Measurements from ENCODE around the gene PSMG4. TPM values are rescaled to one million over a fixed set of nuclear protein-coding genes. Genes with fewer than 3 reads are reported as not detected.
A peak's percentile ranks its signal among the peaks of the same experiment; 100 is the strongest.

Gene PSMG4
- total RNA-seq, 1 donor from 2014 or later = 37.2 TPM

DNA sequence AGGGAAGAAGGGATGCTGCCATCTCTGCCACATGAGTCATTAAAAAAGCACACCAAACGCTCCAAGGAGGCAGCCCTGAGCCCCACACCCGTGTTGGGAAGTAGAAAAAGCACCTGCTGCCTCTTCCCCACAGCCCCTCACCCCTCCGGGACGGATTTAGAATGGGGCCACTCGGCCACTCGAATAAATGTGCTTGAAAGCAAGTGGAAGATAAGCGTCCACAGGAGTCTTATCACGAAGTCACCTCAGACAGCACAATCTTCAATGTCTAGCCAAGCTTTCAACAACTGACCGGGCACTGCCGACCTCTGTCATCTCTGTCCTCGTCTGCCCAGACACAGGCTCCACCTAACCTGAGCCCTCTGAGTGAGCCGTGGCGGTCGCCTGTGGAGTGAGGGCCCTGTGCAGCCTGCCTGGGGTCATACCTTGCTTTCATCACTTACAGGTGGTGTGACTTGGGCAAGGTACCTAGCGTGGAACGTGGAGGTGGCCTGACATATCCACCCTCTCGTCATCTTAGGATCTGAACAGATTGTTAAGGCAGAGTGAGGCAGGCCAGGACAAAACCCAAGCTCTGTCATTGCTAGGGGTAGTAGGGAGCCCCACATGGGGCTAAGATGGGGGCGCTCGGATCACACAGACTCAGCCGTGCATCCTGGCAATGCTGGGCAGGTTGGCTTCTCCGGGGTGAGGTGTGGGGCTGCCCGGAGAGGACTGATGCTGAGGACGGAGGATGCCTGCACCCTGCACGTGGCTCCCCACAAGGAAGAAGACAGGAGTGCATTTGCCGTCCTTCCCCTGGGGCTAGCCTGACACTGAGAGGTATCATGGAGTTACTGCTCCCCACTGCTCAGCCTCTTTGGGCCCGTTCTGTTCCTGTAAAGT lies 34.8 kb downstream of the PSMG4 start:
- H3K36me3 Mint-ChIP-seq (ENCODE audit: unreplicated experiment) = peaks cover under 1% of the 10 kb centered on the region
- H3K27ac Mint-ChIP-seq (ENCODE audit: unreplicated experiment) = peak overlapping the region; percentile 10
- TF ChIP-seq, protein P1, sequence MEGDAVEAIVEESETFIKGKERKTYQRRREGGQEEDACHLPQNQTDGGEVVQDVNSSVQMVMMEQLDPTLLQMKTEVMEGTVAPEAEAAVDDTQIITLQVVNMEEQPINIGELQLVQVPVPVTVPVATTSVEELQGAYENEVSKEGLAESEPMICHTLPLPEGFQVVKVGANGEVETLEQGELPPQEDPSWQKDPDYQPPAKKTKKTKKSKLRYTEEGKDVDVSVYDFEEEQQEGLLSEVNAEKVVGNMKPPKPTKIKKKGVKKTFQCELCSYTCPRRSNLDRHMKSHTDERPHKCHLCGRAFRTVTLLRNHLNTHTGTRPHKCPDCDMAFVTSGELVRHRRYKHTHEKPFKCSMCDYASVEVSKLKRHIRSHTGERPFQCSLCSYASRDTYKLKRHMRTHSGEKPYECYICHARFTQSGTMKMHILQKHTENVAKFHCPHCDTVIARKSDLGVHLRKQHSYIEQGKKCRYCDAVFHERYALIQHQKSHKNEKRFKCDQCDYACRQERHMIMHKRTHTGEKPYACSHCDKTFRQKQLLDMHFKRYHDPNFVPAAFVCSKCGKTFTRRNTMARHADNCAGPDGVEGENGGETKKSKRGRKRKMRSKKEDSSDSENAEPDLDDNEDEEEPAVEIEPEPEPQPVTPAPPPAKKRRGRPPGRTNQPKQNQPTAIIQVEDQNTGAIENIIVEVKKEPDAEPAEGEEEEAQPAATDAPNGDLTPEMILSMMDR (IDR thresholded peaks at IDR 0.05; ENCODE audit: partially characterized antibody, unreplicated experiment) = no peak
- peak overlapping the region; percentile 45 for H3K4me3 Mint-ChIP-seq (ENCODE audit: unreplicated experiment)
- DNase-seq = peak; percentile 16
- H3K27me3 Mint-ChIP-seq (ENCODE audit: unreplicated experiment) = peaks cover 16% of the 10 kb centered on the region
- H3K4me1 Mint-ChIP-seq (ENCODE audit: low read depth, unreplicated experiment) = peaks cover 41% of the 10 kb centered on the region
- H3K9me3 Mint-ChIP-seq (ENCODE audit: unreplicated experiment) = peaks cover 19% of the 10 kb centered on the region

DNA sequence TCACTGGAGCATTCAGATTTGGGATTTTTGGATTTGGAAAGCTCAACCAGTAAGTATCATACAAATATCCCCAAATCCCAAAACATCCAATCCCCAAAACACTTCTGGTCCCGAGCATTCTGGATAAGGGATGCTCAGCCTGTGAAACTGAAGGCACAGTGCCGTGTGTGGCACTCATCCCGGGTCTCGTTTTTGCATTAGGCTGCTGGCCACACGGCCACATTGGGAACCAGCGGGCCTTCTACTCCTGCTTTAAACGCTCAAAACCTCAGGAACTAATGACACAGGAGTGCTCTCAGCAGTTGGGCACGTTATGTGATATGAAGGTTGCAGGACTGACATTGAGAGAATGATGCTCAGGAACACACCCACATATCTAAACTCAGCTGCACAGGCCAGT lies 35.6 kb downstream of the PSMG4 start:
- peak overlapping the region; percentile 81 for H3K4me3 Mint-ChIP-seq (ENCODE audit: unreplicated experiment)
- no peak overlapping the region for H3K27ac Mint-ChIP-seq (ENCODE audit: unreplicated experiment)
- H3K36me3 Mint-ChIP-seq (ENCODE audit: unreplicated experiment) = no peaks in the 10 kb centered on the region
- peaks cover 16% of the 10 kb centered on the region for H3K27me3 Mint-ChIP-seq (ENCODE audit: unreplicated experiment)
- TF ChIP-seq, protein P1 (IDR thresholded peaks at IDR 0.05; ENCODE audit: partially characterized antibody, unreplicated experiment) = no peak
- DNase-seq = peak; percentile 7
- peaks cover 41% of the 10 kb centered on the region for H3K4me1 Mint-ChIP-seq (ENCODE audit: low read depth, unreplicated experiment)
- H3K9me3 Mint-ChIP-seq (ENCODE audit: unreplicated experiment) = peaks cover 19% of the 10 kb centered on the region

DNA sequence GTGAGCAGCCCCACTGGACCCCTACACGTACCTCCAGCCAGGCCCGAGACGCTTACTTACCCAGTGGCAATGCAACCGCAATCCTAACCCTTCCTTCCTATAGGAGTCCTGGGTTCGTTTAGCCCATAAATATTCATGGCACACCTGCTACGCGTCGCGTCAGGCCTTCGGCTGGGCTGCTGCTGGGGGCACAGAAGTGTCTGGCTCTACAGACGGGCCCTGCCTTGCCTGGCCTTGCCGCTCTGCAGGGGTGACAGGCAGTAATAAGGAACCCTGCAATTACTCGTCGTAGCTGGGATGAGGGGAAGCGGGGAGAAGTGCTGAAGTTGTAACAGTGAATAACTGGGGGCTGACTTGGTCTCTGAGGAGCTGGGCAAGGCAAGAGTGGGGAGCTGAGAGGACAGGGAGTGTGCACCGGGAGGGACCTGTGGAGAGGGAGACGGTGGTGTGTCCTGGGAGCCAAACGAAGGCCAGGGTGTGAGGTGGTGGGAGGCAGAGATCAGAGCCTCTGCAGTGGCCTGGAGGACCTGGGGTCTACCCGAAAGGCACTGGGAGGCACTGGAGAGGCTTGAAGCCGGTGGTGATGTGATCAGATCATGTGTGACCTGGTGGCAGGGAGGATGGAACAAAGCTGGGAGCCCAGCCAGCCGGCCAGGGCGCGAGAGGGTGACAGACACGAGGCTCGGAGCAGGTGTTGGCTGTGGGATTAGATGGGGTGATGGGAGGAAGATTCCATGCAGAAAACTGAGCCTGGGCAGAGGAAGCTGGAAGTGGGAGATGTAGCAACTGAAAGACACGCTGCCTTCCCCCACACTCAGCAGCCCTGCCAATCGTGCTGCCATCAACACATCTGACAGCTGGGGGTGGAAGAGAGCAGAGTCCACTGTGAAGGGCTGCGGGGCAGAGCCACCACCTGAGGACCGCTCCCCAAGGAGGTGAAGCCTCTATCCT lies 36.4 kb downstream of the PSMG4 start:
- H3K4me1 Mint-ChIP-seq (ENCODE audit: low read depth, unreplicated experiment) = peaks cover 41% of the 10 kb centered on the region
- H3K36me3 Mint-ChIP-seq (ENCODE audit: unreplicated experiment) = no peaks in the 10 kb centered on the region
- peak overlapping the region; percentile 94 for H3K27ac Mint-ChIP-seq (ENCODE audit: unreplicated experiment)
- TF ChIP-seq, protein P1 (IDR thresholded peaks at IDR 0.05; ENCODE audit: partially characterized antibody, unreplicated experiment) = no peak
- peaks cover 19% of the 10 kb centered on the region for H3K9me3 Mint-ChIP-seq (ENCODE audit: unreplicated experiment)
- peak overlapping the region; percentile 81 for H3K4me3 Mint-ChIP-seq (ENCODE audit: unreplicated experiment)
- peak; percentile 82 for DNase-seq
- H3K27me3 Mint-ChIP-seq (ENCODE audit: unreplicated experiment) = peaks cover 15% of the 10 kb centered on the region

DNA sequence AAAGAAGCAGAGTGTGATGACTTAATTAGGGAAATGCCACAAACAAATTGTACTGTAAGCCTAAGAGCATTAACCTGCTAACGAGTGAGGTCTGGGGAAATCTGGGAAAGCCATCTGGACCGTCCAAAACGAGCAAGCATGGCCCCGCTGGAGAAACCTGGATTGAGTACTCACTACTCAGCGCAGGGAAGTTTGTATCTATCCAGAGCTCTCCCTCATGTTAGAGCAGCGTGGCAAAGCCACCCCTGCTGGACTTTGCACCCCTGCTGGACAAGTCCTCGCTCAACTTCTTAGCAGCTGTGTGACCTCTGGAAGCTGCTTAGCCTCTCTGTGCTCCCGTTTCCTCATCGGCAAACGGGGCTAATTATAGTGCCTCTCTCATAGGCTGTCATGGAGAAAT lies 37.3 kb downstream of the PSMG4 start:
- Mint-ChIP-seq H3K27me3 (ENCODE audit: unreplicated experiment) (peaks cover 15% of the 10 kb centered on the region), H3K27ac (ENCODE audit: unreplicated experiment) (peak overlapping the region; percentile 94)

More for the DNA sequence above, 37.3 kb downstream of the PSMG4 start:
- TF ChIP-seq, protein P1 (IDR thresholded peaks at IDR 0.05; ENCODE audit: partially characterized antibody, unreplicated experiment) = no peak
- H3K4me3 Mint-ChIP-seq (ENCODE audit: unreplicated experiment) = peak overlapping the region; percentile 81
- H3K9me3 Mint-ChIP-seq (ENCODE audit: unreplicated experiment) = peaks cover 19% of the 10 kb centered on the region
- peak; percentile 31 for DNase-seq
- H3K4me1 Mint-ChIP-seq (ENCODE audit: low read depth, unreplicated experiment) = peaks cover 43% of the 10 kb centered on the region
- H3K36me3 Mint-ChIP-seq (ENCODE audit: unreplicated experiment) = no peaks in the 10 kb centered on the region

Measured in glutamatergic neuron (in vitro differentiated cells).